ENCODE measurements around the gene PFDN4. TPM values are rescaled to one million over a fixed set of nuclear protein-coding genes. Genes with fewer than 3 reads are reported as not detected.

Gene PFDN4
- total and polyA plus RNA-seq, 4 experiments from 2014 or later, result 15.2 to 70.7 (median 30.2) TPM

- intact Hi-C loops (cut with micrococcal nuclease), result loop anchor here (5.0 to 10.0 kb wide), 3 partner anchors 251 to 1883 kb away; no protein-coding TSS in a partner anchor
- H3K36me3 Mint-ChIP-seq, result no peaks in the 10 kb centered on the region
Measured at GRCh38 chr20:54195483-54196472, 12.1 kb upstream of the PFDN4 start.

GRCh38 chr20:54197621-54198604 is 10.0 kb upstream of the PFDN4 start:
- Mint-ChIP-seq H3K4me1 (peaks cover 0 to 5% (median 0%) of the 10 kb centered on the region in 4 donors), H3K27me3 (peaks cover 0 to 6% of the 10 kb centered on the region in 2 donors), H3K36me3 (no peaks in the 10 kb centered on the region), H3K9me3 (no peaks in the 10 kb centered on the region), H3K4me3 (no peak overlapping the region), H3K27ac (no peak overlapping the region)
- no peaks in the 10 kb centered on the region for H3K4me1 ChIP-seq (ENCODE audit: insufficient read depth, low read length)
- no peak for DNase-seq
- H3K36me3 ChIP-seq (ENCODE audit: insufficient read depth, low read length), result no peaks in the 10 kb centered on the region
- ChIA-PET CTCF (ENCODE audit: partially characterized antibody) (interaction anchor here (0.6 to 2.6 kb wide), 7 partner anchors 8 to 104 kb away, joined by 3 to 21 read pairs (median 3); partner anchors contain the start of gene PFDN4), POLR2A (ENCODE audit: partially characterized antibody) (interaction anchor here (1.3 kb wide), 1 partner anchor 10 kb away, joined by 4 read pairs; the partner anchor contains the start of gene PFDN4)
- H3K9me3 ChIP-seq (ENCODE audit: control insufficient read depth in 1 of 2, low read length in 2 of 2), result no peaks in the 10 kb centered on the region
- H3K4me3 ChIP-seq (ENCODE audit: low read length in 2 of 2), result no peak overlapping the region
- no peak overlapping the region for H3K27ac ChIP-seq (ENCODE audit: low read depth, low read length)
- no peaks in the 10 kb centered on the region for H3K27me3 ChIP-seq (ENCODE audit: insufficient read depth, low read length)
- intact Hi-C loops (cut with micrococcal nuclease), result loop anchor here (5.0 to 10.0 kb wide), 3 partner anchors 253 to 1886 kb away; no protein-coding TSS in a partner anchor

More at GRCh38 chr20:54195483-54196472, 12.1 kb upstream of the PFDN4 start:
- Histone ChIP-seq H3K27ac (ENCODE audit: low read depth, low read length) (no peak overlapping the region), H3K9me3 (ENCODE audit: control insufficient read depth in 1 of 2, low read length in 2 of 2) (no peaks in the 10 kb centered on the region), H3K4me3 (ENCODE audit: low read length in 2 of 2) (no peak overlapping the region), H3K36me3 (ENCODE audit: insufficient read depth, low read length) (no peaks in the 10 kb centered on the region), H3K27me3 (ENCODE audit: insufficient read depth, low read length) (no peaks in the 10 kb centered on the region), H3K4me1 (ENCODE audit: insufficient read depth, low read length) (no peaks in the 10 kb centered on the region)
- no peak for DNase-seq
- H3K27me3 Mint-ChIP-seq, result peaks cover under 1 to 6% of the 10 kb centered on the region in 2 donors
- ChIA-PET CTCF (ENCODE audit: partially characterized antibody) (interaction anchor here (1.1 kb wide), 1 partner anchor 92 kb away, joined by 4 read pairs; no protein-coding TSS in a partner anchor), POLR2A (ENCODE audit: partially characterized antibody) (no interaction called here)
- H3K4me1 Mint-ChIP-seq, result peaks cover 0 to 5% (median 0%) of the 10 kb centered on the region in 4 donors
- peak overlapping the region in 1 of 7 donors; percentile 43 for H3K27ac Mint-ChIP-seq
- no peaks in the 10 kb centered on the region for H3K9me3 Mint-ChIP-seq
- no peak overlapping the region for H3K4me3 Mint-ChIP-seq

GRCh38 chr20:54199283-54199682 is 8.6 kb upstream of the PFDN4 start:
- no peak overlapping the region for H3K4me3 Mint-ChIP-seq
- no peaks in the 10 kb centered on the region for H3K9me3 Mint-ChIP-seq
- peaks cover 0 to 2% of the 10 kb centered on the region in 2 donors for H3K27me3 Mint-ChIP-seq
- peaks cover 0 to 5% (median 0%) of the 10 kb centered on the region in 4 donors for H3K4me1 Mint-ChIP-seq
- H3K36me3 ChIP-seq (ENCODE audit: insufficient read depth, low read length), result no peaks in the 10 kb centered on the region
- no peak overlapping the region for H3K27ac ChIP-seq (ENCODE audit: low read depth, low read length)
- no peaks in the 10 kb centered on the region for H3K4me1 ChIP-seq (ENCODE audit: insufficient read depth, low read length)
- H3K36me3 Mint-ChIP-seq, result no peaks in the 10 kb centered on the region
- CTCF ChIA-PET (ENCODE audit: partially characterized antibody), result interaction anchor here (0.6 to 3.6 kb wide), 21 partner anchors 8 to 1952 kb away, joined by 3 to 40 read pairs (median 4); partner anchors contain the start of gene PFDN4
- H3K27me3 ChIP-seq (ENCODE audit: insufficient read depth, low read length), result no peaks in the 10 kb centered on the region
- no peak overlapping the region for H3K27ac Mint-ChIP-seq
- no peak for DNase-seq
- H3K9me3 ChIP-seq (ENCODE audit: control insufficient read depth in 1 of 2, low read length in 2 of 2), result no peaks in the 10 kb centered on the region
- intact Hi-C loops (cut with micrococcal nuclease), result loop anchor here (1.0 to 10.0 kb wide), 4 partner anchors 103 to 1887 kb away; no protein-coding TSS in a partner anchor
- no peak overlapping the region for H3K4me3 ChIP-seq (ENCODE audit: low read length in 2 of 2)
- POLR2A ChIA-PET (ENCODE audit: partially characterized antibody), result interaction anchor here (1.2 kb wide), 1 partner anchor 9 kb away, joined by 4 read pairs; the partner anchor contains the start of gene PFDN4

GRCh38 chr20:54199721-54200176 is 8.1 kb upstream of the PFDN4 start:
- H3K27ac Mint-ChIP-seq, result no peak overlapping the region
- no peaks in the 10 kb centered on the region for H3K36me3 Mint-ChIP-seq
- H3K4me3 Mint-ChIP-seq, result no peak overlapping the region
- H3K4me3 ChIP-seq (ENCODE audit: low read length in 2 of 2), result no peak overlapping the region
- intact Hi-C loops (cut with micrococcal nuclease), result loop anchor here (1.0 to 10.0 kb wide), 5 partner anchors 103 to 1887 kb away; no protein-coding TSS in a partner anchor
- H3K27me3 ChIP-seq (ENCODE audit: insufficient read depth, low read length), result no peaks in the 10 kb centered on the region
- H3K9me3 Mint-ChIP-seq, result no peaks in the 10 kb centered on the region
- peak; percentile 53 to 62 (median 57) for DNase-seq
- ChIA-PET POLR2A (ENCODE audit: partially characterized antibody) (interaction anchor here (0.6 to 1.2 kb wide), 2 partner anchors 9 to 420 kb away, joined by 4 to 5 read pairs; partner anchors contain the start of gene PFDN4), CTCF (ENCODE audit: partially characterized antibody) (interaction anchor here (0.6 to 3.6 kb wide), 24 partner anchors 8 to 1957 kb away, joined by 3 to 40 read pairs (median 4); partner anchors contain the start of gene PFDN4)
- H3K4me1 Mint-ChIP-seq, result peaks cover 0 to 5% (median 0%) of the 10 kb centered on the region in 4 donors
- peaks cover 0 to 2% of the 10 kb centered on the region in 2 donors for H3K27me3 Mint-ChIP-seq
- no peak overlapping the region for H3K27ac ChIP-seq (ENCODE audit: low read depth, low read length)
- no peaks in the 10 kb centered on the region for H3K36me3 ChIP-seq (ENCODE audit: insufficient read depth, low read length)
- no peaks in the 10 kb centered on the region for H3K4me1 ChIP-seq (ENCODE audit: insufficient read depth, low read length)
- no peaks in the 10 kb centered on the region for H3K9me3 ChIP-seq (ENCODE audit: control insufficient read depth in 1 of 2, low read length in 2 of 2)

GRCh38 chr20:54200487-54201267 is 7.2 kb upstream of the PFDN4 start:
- Mint-ChIP-seq H3K27me3 (peaks cover 0 to 2% of the 10 kb centered on the region in 2 donors), H3K9me3 (no peaks in the 10 kb centered on the region), H3K4me3 (no peak overlapping the region), H3K27ac (no peak overlapping the region), H3K4me1 (peaks cover 0 to 5% (median 0%) of the 10 kb centered on the region in 4 donors), H3K36me3 (no peaks in the 10 kb centered on the region)
- Histone ChIP-seq H3K4me1 (ENCODE audit: insufficient read depth, low read length) (no peaks in the 10 kb centered on the region), H3K4me3 (ENCODE audit: low read length in 2 of 2) (no peak overlapping the region), H3K27me3 (ENCODE audit: insufficient read depth, low read length) (no peaks in the 10 kb centered on the region), H3K36me3 (ENCODE audit: insufficient read depth, low read length) (no peaks in the 10 kb centered on the region), H3K9me3 (ENCODE audit: control insufficient read depth in 1 of 2, low read length in 2 of 2) (no peaks in the 10 kb centered on the region), H3K27ac (ENCODE audit: low read depth, low read length) (no peak overlapping the region)
- DNase-seq, result no peak
- CTCF ChIA-PET (ENCODE audit: partially characterized antibody), result interaction anchor here (0.9 to 3.6 kb wide), 18 partner anchors 7 to 1958 kb away, joined by 3 to 40 read pairs (median 6); partner anchors contain the start of gene PFDN4
- POLR2A ChIA-PET (ENCODE audit: partially characterized antibody), result interaction anchor here (0.6 to 1.2 kb wide), 2 partner anchors 8 to 421 kb away, joined by 4 to 5 read pairs; partner anchors contain the start of gene PFDN4
- intact Hi-C loops (cut with micrococcal nuclease), result loop anchor here (5.0 kb wide), 1 partner anchor 788 kb away; no protein-coding TSS in a partner anchor

Measured in CD4-positive, alpha-beta memory T cell (primary cell).